ENCODE measurements around the gene SLC16A5. TPM values are rescaled to one million over a fixed set of nuclear protein-coding genes. Genes with fewer than 3 reads are reported as not detected.

The SLC16A5 gene
- total RNA-seq, 2 experiments from 2014 or later, result 2.3 to 2.8 TPM

DNA sequence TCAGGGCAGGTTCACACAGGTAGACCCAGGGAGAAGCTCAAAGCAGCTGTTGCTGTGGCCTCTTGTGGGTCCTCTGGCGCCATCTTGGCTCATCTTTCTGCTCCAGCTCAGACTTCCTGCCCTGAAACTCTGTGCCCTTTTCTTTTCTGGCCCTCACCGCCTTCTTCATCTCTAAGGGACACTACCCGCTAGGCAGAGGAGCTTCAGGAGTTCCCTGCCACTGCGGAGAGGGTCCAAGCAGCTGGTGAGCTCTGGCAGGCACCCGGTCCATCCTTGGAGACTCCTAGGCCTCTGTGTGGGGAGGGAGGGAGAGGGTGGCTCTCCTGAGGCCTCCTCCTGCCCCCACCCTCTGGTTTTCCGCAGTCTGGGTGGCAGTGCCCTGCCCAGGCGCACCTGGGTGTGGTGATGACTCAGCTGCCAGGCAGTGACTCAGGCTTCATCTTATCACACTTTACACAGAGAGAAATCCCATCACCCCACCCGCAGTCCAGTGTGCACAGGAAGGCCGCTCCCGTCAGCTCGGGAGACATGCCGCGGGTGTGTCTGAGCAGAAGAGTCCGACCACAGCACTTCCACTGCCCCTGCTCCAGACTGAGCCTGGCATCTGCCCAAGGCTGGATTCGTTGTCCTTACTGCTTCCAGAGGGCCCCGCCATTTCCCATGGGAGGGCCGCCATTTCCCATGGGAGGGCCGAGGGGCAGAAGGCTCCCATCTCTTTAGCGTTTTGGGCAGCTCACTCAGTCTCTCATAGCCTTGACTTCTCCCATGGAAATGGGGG, 36.5 kb downstream of the SLC16A5 start:
- ChIA-PET POLR2A (interaction anchor here (0.9 to 1.1 kb wide), 2 partner anchors 10 to 30 kb away, joined by 4 read pairs; partner anchors contain the start of gene JPT1), CTCF (interaction anchor here (0.5 to 6.8 kb wide), 3 partner anchors 11 to 146 kb away, joined by 3 to 43 read pairs (median 4); partner anchors contain the start of gene MIF4GD)

DNA sequence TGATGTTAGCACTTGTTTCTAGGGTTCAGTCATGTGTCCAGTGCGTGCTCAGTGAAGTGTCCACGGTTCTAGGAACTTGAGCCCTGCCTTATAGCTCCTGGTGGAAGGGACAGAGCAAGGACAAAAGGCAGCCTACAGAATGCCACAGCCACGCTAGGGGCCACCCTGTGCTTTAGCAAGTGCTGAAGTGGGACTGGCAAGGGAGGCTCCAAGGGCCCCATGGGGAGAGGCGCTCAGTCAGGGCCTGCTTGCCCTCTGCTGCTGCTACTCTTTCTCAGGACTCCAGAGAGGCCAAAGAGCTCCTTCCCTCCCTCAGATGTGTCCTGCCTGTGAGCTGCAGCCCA, 37.0 kb downstream of the SLC16A5 start:
- POLR2A ChIA-PET, result interaction anchor here (0.9 to 1.1 kb wide), 2 partner anchors 11 to 30 kb away, joined by 4 read pairs; partner anchors contain the start of gene JPT1
- CTCF ChIA-PET, result interaction anchor here (0.5 to 6.8 kb wide), 3 partner anchors 11 to 146 kb away, joined by 3 to 43 read pairs (median 4); partner anchors contain the start of gene MIF4GD

DNA sequence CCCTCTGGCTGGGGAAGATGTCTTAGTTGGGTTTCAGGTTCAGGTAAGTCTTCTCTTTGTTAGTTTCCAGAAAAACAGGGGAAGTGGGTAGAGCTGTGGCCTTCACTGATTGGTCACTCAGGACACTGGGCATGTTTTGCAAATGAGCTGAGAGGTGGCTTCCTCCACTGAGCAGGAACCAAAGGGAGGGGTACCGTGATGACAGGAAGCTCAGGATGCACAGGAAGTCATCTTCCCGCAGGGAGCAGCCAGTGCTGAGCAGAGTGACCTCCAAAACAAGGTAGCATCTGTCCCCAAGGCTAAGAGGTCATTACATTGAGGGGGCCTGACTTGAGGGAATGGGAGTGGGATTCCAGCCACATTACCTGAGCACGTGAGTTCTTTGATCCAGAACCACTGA, 38.2 kb downstream of the SLC16A5 start:
- ChIA-PET CTCF (interaction anchor here (6.8 kb wide), 1 partner anchor 13 kb away, joined by 43 read pairs; no protein-coding TSS in a partner anchor), POLR2A (no interaction called here)

DNA sequence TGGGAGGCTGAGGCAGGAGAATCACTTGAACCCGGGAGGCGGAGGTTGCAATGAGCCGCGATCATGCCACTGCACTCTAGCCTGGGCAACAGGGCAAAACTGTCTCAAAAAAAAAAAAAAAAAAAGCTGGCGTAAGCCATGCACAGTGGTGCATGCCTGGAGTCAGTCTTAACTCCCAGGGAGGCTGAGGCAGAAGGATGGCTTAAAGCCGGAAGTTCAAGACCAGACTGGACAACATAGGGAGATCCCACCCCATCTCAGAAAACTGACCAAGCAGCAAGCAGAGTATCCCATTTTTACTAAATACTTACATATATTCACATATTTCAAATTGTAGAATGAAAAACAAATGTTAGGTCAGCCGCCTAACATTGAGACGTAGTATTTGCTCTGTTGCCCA, 39.2 kb downstream of the SLC16A5 start:
- POLR2A ChIA-PET, result interaction anchor here (0.6 to 0.9 kb wide), 2 partner anchors 285 to 329 kb away, joined by 4 to 10 read pairs; no protein-coding TSS in a partner anchor
- CTCF ChIA-PET, result interaction anchor here (6.8 kb wide), 1 partner anchor 14 kb away, joined by 43 read pairs; no protein-coding TSS in a partner anchor

DNA sequence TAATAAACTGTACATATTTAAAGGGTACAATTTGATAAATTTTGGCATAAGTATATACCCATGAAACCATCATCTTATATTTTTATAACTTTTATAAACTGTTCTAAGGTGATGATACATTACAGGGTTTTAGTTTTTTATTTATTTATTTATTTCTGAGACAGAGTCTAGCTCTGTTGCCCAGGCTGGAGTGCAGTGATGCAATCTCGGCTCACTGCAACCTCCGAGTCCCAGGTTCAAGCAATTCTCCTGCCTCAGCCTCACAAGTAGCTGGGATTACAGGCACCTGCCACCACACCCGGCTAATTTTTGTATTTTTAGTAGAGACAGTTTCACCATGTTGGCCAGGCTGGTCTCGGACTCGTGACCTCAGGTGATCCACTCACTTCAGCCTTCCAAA, 40.2 kb downstream of the SLC16A5 start:
- ChIA-PET POLR2A (interaction anchor here (0.6 to 1.1 kb wide), 2 partner anchors 27 to 104 kb away, joined by 4 to 5 read pairs; no protein-coding TSS in a partner anchor), CTCF (interaction anchor here (6.8 kb wide), 1 partner anchor 15 kb away, joined by 43 read pairs; no protein-coding TSS in a partner anchor)

DNA sequence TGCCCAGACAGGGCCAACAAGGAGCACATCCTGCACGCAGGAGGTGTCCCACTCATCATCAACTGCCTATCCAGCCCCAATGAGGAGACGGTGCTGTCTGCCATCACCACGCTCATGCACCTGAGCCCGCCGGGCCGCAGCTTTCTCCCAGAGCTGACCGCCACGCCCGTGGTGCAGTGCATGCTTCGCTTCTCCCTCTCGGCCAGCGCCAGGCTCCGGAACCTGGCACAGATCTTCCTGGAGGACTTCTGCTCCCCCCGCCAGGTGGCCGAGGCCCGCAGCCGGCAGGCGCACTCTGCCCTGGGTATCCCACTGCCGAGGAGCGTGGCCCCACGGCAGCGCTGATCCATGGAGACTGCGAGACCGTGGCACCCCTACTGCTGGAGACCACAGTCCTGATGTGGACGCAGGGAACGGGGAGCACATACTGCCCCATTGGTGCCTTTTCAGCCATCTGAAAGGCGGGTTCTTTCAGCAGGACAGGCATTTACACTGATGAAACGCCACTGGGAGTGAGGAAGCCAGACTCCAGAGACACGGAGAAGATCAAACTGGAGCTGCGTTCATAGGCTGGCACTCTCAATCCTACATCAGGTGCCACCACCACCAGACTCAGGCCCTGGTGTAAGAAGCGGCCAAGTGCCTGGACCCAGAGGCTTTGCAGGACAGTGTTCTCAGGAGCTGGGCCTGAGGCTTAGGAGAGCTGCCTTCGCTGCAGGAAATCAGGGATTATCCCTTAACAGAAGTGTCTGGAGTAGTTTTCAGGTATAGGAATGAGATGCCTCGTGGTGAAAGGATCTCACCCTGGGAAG, 41.1 kb downstream of the SLC16A5 start:
- ChIA-PET CTCF (interaction anchor here (1.0 to 3.1 kb wide), 2 partner anchors 15 to 16 kb away, joined by 7 read pairs; no protein-coding TSS in a partner anchor), POLR2A (interaction anchor here (1.1 kb wide), 1 partner anchor 103 kb away, joined by 4 read pairs; no protein-coding TSS in a partner anchor)

DNA sequence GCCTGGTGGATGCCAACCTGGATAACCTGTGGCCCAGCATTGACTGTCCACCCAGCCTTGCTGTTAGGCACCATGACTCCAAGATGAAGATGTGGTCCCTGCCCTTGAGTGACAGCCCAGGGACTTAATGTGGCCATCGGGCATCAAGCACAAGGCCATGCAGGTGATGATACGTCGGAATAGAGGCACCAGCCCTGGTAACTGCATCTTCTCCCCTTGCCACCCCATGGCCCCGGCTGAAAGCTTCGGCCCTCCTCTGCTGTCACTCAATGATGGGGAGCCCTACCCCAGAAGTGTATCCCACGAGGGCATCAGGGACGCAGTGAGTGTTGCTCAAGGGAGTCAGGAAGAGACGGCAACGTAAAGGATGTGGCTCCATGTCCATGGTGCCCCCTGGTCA, 41.8 kb downstream of the SLC16A5 start:
- CTCF ChIA-PET, result interaction anchor here (0.5 to 3.1 kb wide), 5 partner anchors 15 to 79 kb away, joined by 3 to 31 read pairs (median 7); no protein-coding TSS in a partner anchor
- POLR2A ChIA-PET, result interaction anchor here (2.3 kb wide), 1 partner anchor 16 kb away, joined by 15 read pairs; no protein-coding TSS in a partner anchor

DNA sequence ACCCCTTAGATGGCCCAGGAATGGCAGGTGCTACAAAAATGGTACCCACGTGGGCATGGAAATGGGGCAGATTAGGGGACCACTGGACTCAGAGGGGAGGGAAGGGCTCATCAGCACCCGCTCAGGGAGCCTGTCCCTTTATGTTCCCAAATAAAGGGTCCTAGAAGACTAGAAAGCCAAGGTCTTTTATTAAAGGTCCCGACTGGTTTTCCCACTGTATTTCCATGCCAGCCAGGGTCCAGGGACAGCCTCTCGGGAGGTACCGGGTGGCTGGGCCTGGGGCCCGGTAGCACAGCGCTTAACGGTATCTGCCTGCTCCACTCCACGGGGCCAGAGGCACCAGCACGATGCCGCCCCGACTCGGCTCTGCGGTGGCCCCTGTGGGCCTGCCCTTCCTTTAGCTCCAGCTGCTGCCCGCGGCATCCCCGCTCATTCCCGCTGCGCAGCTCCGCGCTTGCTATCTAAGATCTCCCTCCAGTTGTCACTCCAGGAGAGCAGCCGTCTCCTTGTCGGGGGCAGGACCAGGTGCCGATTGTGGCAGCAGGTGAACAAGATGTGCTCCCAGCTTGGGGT, 42.4 kb downstream of the SLC16A5 start:
- ChIA-PET POLR2A (interaction anchor here (1.4 to 2.3 kb wide), 2 partner anchors 16 to 26 kb away, joined by 8 to 15 read pairs; no protein-coding TSS in a partner anchor), CTCF (interaction anchor here (0.5 to 3.1 kb wide), 13 partner anchors 9 to 169 kb away, joined by 3 to 31 read pairs (median 4); partner anchors contain the start of genes CDR2L and MIF4GD)

DNA sequence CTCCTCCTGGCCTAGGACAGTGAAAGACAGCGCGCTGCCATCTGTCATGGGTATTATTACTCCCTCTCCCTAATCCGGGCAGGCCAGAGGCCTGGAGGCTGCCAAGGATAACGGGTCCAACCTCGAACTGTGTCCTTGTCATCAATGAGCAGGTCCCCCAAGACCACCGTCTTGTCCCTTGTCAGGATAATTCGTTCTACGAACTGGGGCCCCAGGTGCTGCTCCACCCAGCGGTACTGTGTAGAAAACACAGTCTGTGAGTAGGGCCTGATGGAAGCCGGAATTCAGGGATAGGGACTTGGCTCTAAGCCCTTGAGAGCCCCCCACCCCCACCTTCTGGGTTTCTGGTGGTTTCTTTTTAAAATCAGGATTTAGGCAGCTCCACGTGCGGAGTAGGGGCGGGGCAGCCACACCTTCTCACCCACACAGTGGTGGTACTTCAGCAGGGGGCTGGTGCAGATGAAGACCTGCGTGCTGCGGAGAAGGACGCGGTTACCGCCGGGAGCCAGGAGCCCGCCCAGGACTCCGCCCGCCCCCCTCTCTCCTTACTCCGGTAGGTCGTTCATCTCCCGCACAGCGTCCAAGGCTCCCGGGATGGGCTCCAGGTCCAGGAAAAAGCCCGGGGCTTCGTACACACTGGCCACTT, 43.0 kb downstream of the SLC16A5 start:
- ChIA-PET CTCF (interaction anchor here (0.8 to 3.1 kb wide), 16 partner anchors 10 to 169 kb away, joined by 3 to 31 read pairs (median 4); partner anchors contain the start of genes CDR2L, MIF4GD and SLC25A19), POLR2A (interaction anchor here (0.6 to 2.3 kb wide), 7 partner anchors 17 to 158 kb away, joined by 3 to 15 read pairs (median 3); partner anchors contain the start of gene SLC25A19)

DNA sequence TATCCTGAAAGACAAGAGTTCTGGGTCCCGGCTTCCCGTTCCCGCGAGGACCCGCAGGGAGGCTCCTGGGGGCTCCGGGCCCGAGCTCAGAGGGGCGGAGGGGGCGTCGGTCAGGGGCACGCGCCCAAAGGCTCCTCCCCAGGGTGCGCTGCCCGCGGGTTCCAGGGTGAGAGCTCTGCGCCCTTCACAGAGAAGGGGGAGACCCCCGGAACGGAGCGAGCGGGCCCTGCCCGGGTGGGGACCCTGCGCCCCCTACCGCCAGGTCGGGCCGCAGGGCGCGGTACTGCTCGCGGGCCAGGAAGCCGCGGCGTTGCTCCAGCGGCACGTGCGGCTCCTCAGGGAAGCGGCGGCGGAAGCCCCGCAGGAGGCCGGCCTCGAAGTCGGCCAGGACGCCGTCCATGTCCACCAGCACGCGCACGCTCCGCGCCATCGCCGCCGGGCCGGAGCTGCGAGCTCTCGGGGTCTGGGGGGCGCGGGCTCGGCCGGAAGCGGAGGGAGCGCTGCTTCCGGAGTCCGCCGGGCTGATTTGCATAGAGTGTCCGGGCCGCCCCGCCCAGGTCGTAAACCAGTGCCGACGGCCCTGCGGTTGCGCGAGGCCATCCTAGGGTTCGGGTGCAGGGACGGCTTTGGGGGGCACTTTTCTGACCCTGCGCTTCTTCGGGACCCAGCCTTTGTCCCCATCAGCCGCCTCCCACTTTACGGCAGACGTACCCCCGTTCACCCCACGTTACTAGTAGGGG, 43.7 kb downstream of the SLC16A5 start, which contains the start of gene NT5C:
Gene NT5C (minus strand): TSS at position 465 of the 740 bp plus-strand sequence. CDS start 35 bp downstream, at position 430.
- POLR2A ChIA-PET, result interaction anchor here (0.5 to 2.3 kb wide), 10 partner anchors 9 to 158 kb away, joined by 3 to 15 read pairs (median 3); partner anchors contain the start of genes GGA3 and SLC25A19
- CTCF ChIA-PET, result interaction anchor here (0.6 to 3.1 kb wide), 23 partner anchors 10 to 203 kb away, joined by 3 to 31 read pairs (median 4); partner anchors contain the start of genes ARMC7, CDR2L, MIF4GD and NUP85

DNA sequence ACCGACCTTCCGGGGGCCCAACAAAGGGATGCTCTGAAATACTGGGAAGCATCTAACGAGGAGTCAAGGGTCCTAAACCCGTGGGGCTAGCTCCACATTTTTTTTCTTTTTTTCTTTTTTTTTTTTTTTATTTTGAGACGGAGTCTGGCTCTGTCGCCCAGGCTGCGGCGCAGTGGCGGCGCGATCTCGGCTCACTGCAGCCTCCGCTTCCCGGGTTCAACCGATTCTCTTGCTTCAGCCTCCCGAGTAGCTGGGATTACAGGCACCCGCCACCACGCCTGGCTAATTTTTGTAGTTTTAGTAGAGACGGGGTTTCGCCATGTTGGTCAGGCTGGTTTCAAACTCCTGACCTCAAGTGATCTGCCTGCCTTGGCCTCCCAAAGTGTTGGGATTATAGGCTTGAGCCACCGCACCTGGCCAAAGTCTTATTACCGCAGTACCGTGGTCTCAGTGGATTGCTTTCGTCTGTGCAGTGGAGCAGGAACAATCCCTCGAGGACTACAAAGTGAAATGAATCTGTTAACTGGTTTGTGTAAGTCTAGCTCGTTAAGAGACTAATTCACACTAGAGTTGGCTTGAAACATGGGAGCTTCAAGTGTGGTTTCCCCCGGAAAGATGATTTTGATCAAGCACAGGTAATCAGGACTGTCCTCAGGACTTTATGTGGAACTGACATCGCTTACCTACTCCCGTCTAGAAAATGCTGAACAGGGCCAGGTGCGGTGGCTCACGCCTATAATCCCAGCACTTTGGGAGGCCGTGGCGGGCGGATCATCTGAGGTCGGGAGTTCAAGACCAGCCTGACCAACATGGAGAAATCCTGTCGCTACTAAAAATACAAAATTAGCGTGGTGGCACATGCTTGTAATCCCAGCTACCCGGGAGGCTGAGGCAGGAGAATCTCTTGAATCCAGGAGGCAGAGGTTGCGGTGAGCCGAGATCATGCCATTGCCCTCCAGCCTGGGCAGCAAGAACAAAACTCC, 44.6 kb downstream of the SLC16A5 start:
- ChIA-PET POLR2A (interaction anchor here (0.5 to 2.3 kb wide), 8 partner anchors 10 to 631 kb away, joined by 3 to 15 read pairs (median 3); partner anchors contain the start of genes GGA3 and SLC25A19), CTCF (interaction anchor here (0.6 to 3.1 kb wide), 14 partner anchors 9 to 203 kb away, joined by 3 to 31 read pairs (median 4); partner anchors contain the start of genes ARMC7 and NUP85)

DNA sequence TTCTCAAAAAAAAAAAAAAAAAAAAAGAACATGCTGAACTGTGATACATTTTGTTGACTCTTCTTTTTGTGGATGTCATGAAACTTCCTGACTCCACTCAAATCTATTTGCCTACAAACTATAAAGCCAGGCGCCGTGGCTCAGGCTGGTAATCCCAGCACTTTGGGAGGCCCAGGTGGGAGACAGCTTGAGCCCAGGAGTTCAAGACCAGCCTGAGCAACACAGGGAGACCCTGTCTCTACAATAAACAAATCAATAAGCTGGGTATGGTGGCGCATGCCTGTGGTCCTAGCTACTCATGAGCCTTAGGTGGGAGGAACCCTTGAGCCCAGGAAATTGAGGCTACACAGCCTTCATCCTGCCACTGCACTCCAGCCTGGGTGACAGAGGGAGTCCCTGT, 45.2 kb downstream of the SLC16A5 start:
- ChIA-PET POLR2A (interaction anchor here (0.7 kb wide), 1 partner anchor 630 kb away, joined by 8 read pairs; no protein-coding TSS in a partner anchor), CTCF (interaction anchor here (0.7 to 1.7 kb wide), 3 partner anchors 19 to 66 kb away, joined by 3 to 4 read pairs (median 4); no protein-coding TSS in a partner anchor)

DNA sequence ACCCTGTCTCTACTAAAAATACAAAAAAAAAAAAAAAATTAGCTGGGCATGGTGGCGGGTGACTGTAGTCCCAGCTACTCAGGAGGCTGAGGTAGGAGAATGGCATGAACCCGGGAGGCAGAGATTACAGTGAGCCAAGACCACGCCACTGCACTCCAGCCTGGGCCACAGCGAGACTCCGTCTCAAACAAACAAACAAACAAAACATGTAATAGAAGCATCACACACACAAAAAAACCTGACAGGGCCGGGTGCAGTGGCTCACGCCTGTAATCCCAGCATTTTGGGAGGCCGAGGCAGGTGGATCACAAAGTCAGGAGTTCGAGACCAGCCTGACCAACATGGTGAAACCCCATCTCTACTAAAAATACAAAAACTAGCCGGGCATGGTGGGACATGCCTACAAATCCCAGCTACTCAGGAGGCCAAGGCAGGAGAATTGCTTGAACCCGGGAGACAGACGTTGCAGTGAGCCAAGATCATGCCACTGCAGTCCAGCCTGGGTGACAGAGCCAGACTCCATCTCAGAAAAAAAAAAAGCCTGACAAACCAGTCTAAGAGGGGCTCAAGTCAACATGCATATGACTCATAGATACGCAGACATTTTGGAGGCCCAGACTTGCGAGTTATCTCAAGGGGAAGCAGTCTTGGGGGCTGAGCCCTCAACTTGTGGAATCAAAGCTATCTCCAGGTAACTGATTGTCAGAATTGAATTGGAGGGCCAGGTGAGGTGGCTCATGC, 46.0 kb downstream of the SLC16A5 start:
- ChIA-PET CTCF (interaction anchor here (0.7 to 1.7 kb wide), 3 partner anchors 16 to 54 kb away, joined by 3 to 4 read pairs (median 3); no protein-coding TSS in a partner anchor), POLR2A (interaction anchor here (0.7 to 1.0 kb wide), 2 partner anchors 20 to 100 kb away, joined by 3 to 4 read pairs; no protein-coding TSS in a partner anchor)

DNA sequence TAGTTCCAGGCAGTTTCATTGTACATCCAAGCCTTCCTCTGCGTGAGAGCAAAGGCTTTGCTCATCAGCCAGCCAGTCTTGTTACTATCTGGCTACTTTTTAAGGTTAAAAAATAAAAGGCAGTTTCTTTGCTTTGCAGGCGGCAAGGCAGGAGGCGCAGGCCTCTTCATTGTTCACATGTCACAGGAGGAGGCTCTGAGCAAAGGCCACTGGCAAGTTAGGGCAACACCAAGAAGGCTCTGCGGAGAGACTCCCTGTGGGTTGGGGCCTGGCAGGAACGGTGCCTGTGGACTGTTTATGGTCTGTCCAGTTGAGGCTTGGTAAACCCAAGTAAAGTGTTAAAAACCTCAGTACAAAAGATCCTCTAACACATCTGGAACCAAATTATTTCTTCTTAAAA, 47.7 kb downstream of the SLC16A5 start:
- POLR2A ChIA-PET, result no interaction called here
- CTCF ChIA-PET, result interaction anchor here (0.6 to 0.7 kb wide), 2 partner anchors 35 to 107 kb away, joined by 3 to 4 read pairs; no protein-coding TSS in a partner anchor

DNA sequence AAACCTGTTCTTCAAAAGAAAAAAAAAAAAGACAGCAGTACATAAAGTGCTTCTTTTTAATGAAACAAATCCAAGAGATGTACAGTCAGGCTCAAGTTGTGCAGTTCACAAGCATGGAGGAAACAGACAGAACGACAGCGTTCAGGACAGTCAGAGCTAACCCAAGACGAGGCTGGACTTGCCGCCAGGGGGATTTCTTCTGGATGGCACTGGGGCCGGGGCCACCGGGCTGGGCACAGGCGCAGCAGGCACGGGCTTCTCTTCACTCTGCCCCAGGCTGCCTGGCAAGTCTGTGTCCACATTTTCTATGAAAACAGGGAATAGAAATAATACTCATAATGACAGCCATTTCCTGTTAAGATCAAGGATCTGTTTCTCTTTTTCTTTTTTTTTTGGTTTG, 48.2 kb downstream of the SLC16A5 start:
- ChIA-PET POLR2A (no interaction called here), CTCF (interaction anchor here (0.6 to 0.7 kb wide), 2 partner anchors 35 to 106 kb away, joined by 3 to 4 read pairs; no protein-coding TSS in a partner anchor)

Data from activated CD8-positive, alpha-beta memory T cell treated with anti-CD3 and anti-CD28 coated beads for 36 hours (primary cell).